HCT116 (cell line): ENCODE results near the gene BBS4. TPM values are rescaled to one million over a fixed set of nuclear protein-coding genes. Genes with fewer than 3 reads are reported as not detected.

Source experiments
- ATAC-seq: fragments of 200-7000 bp; cut with Tn5 transposase; 2 replicates; pipeline ENCODE4 v1.9.1; 2020; ENCODE audit warnings: mild to moderate bottlenecking, moderate library complexity
- BruUV-seq: library from RNA; stranded (reverse); fragments of 400-500 nt; replicated peaks from 2 replicates; lab custom pipeline; 2021; lab: Mats Ljungman, UMichigan
- CTCF ChIA-PET: fragments of 300-600 bp; sonication (Branson Sonifier 250); formaldehyde crosslinking; loops from one replicate; lab custom pipeline; 2021; ENCODE audit warnings: antibody characterized with exemption; lab: Charles Lee
- POLR2A ChIA-PET: fragments of 300-600, 350-600 bp; sonication (Branson Sonifier 250); formaldehyde crosslinking; loops from one replicate; lab custom pipeline; 2021; ENCODE audit warnings: antibody characterized with exemption; lab: Charles Lee
- RAD21 ChIA-PET, 2 experiments: fragments of 300-600 bp; sonication (Branson Sonifier 250); formaldehyde crosslinking; loops; one replicate each; lab custom pipeline; 2023; ENCODE audit warnings: low total read pairs in 2 of 2; ENCODE audit not compliant: uncharacterized antibody in 2 of 2, unreplicated experiment in 2 of 2, low non-redundant PET in 1 of 2; lab: Charles Lee
- DNase-seq: peaks from one replicate; pipeline ENCODE4 v3.0.0-alpha.2; 2010; ENCODE audit warnings: low read depth, low spot score
- H2AFZ ChIP-seq: fragments of 200-600 bp; shearing (Covaris generic), sonication (generic); 2 replicates; pipeline ENCODE4 v1.6.1; 2017; ENCODE audit warnings: low read depth, mixed run types, mixed read lengths, antibody characterized with exemption, low read length; ENCODE audit not compliant: poor library complexity, severe bottlenecking
- H3K27ac ChIP-seq: 2 replicates; pipeline ENCODE4 v1.5.1; 2012; ENCODE audit warnings: low read depth, low read length
- H3K27me3 ChIP-seq: fragments of 200-600 bp; sonication (generic); 2 replicates; pipeline ENCODE4 v1.6.1; 2016; ENCODE audit warnings: mixed run types, low read length, mixed read lengths; ENCODE audit not compliant: insufficient read depth
- H3K36me3 ChIP-seq, 2 experiments: fragments of 200-500 bp in 1 of 2; fragments of 200-600 bp in 1 of 2; sonication (Bioruptor generic) in 1 of 2; sonication (generic) in 1 of 2; 2 replicates each; pipeline versions ENCODE4 v1.5.1 to v1.6.1; 2014 to 2016; ENCODE audit warnings: low read length in 2 of 2, inconsistent platforms in 1 of 2, mixed read lengths in 1 of 2, mixed run types in 1 of 2; ENCODE audit not compliant: insufficient read depth in 2 of 2, control insufficient read depth in 1 of 2
- H3K4me1 ChIP-seq, 2 experiments: fragments of 200-600 bp in 1 of 2; sonication (generic) in 1 of 2; 2 replicates each; pipeline versions ENCODE4 v1.5.1 to v1.6.1; 2012 to 2017; ENCODE audit warnings: low read length in 2 of 2, inconsistent platforms in 1 of 2, mild to moderate bottlenecking in 1 of 2, mixed read lengths in 1 of 2, mixed run types in 1 of 2, moderate library complexity in 1 of 2; ENCODE audit not compliant: insufficient read depth in 2 of 2, control insufficient read depth in 1 of 2
- H3K4me2 ChIP-seq: fragments of 200-600 bp; sonication (generic); 2 replicates; pipeline ENCODE4 v1.6.1; 2017; ENCODE audit warnings: mixed run types, low read length, mixed read lengths
- H3K4me3 ChIP-seq, 2 experiments: fragments of 200-600 bp in 1 of 2; sonication (generic) in 1 of 2; replicated peaks in 1 of 2; 2 replicates each; pipeline ENCODE4 v1.5.1; 2011 to 2016; ENCODE audit warnings: low read length in 2 of 2, control low read depth in 1 of 2, low read depth in 1 of 2, mild to moderate bottlenecking in 1 of 2, mixed read lengths in 1 of 2, mixed run types in 1 of 2
- H3K79me2 ChIP-seq: fragments of 200-600 bp; sonication (generic); 2 replicates; pipeline ENCODE4 v1.6.1; 2017; ENCODE audit warnings: mild to moderate bottlenecking, mixed run types, low read length, moderate library complexity, mixed read lengths; ENCODE audit not compliant: insufficient read depth
- H3K9ac ChIP-seq: fragments of 200-600 bp; sonication (generic); 2 replicates; pipeline ENCODE4 v1.6.1; 2016; ENCODE audit warnings: low read length, mixed read lengths
- H3K9me2 ChIP-seq: fragments of 200-600 bp; sonication (generic), shearing (Covaris generic); 2 replicates; pipeline ENCODE4 v1.6.1; 2017; ENCODE audit warnings: mixed run types, mild to moderate bottlenecking, moderate library complexity; ENCODE audit not compliant: insufficient read depth
- H3K9me3 ChIP-seq, 2 experiments: fragments of 200-500 bp in 1 of 2; fragments of 200-600 bp in 1 of 2; sonication (Bioruptor generic) in 1 of 2; sonication (generic) in 1 of 2; 2 replicates each; pipeline ENCODE4 v1.6.1; 2014 to 2017; ENCODE audit warnings: low read length in 2 of 2, mixed read lengths in 2 of 2, inconsistent platforms in 1 of 2, low read depth in 1 of 2, mild to moderate bottlenecking in 1 of 2, mixed run types in 1 of 2, moderate library complexity in 1 of 2; ENCODE audit not compliant: control insufficient read depth in 1 of 2, insufficient read depth in 1 of 2
- H4K20me1 ChIP-seq: fragments of 200-600 bp; sonication (generic), shearing (Covaris generic); 2 replicates; pipeline ENCODE4 v1.6.1; 2017; ENCODE audit warnings: mixed run types, mild to moderate bottlenecking, moderate library complexity; ENCODE audit not compliant: insufficient read depth
- CBX3 ChIP-seq: IDR thresholded peaks from 2 replicates; pipeline ENCODE4 v1.6.1; 2012; ENCODE audit warnings: low read depth
- CEBPB ChIP-seq: IDR thresholded peaks from 2 replicates; pipeline ENCODE4 v1.6.1; 2012; ENCODE audit warnings: low read depth
- EGR1 ChIP-seq: IDR thresholded peaks from 2 replicates; pipeline ENCODE4 v1.6.1; 2012; ENCODE audit warnings: low read depth
- ELF1 ChIP-seq: IDR thresholded peaks from 2 replicates; pipeline ENCODE4 v1.6.1; 2012; ENCODE audit warnings: low read depth, borderline replicate concordance
- EZH2phosphoT487 ChIP-seq: fragments of 200-600 bp; IDR thresholded peaks from 2 replicates; pipeline ENCODE4 v1.6.1; 2018; ENCODE audit warnings: antibody characterized with exemption, borderline replicate concordance
- FOSL1 ChIP-seq: IDR thresholded peaks from 2 replicates; pipeline ENCODE4 v1.6.1; 2012; ENCODE audit warnings: low read depth
- POLR2AphosphoS5 ChIP-seq: IDR thresholded peaks from 2 replicates; pipeline ENCODE4 v1.6.1; 2011; ENCODE audit warnings: mild to moderate bottlenecking, low read depth, low read length, moderate library complexity
- RAD21 ChIP-seq: IDR thresholded peaks from 2 replicates; pipeline ENCODE4 v1.6.1; 2012; ENCODE audit warnings: low read depth, mild to moderate bottlenecking
- SIN3A ChIP-seq: IDR thresholded peaks from 2 replicates; pipeline ENCODE4 v1.6.1; 2012; ENCODE audit warnings: low read depth
- SP1 ChIP-seq: IDR thresholded peaks from 2 replicates; pipeline ENCODE4 v1.6.1; 2012; ENCODE audit warnings: low read depth
- SRF ChIP-seq: IDR thresholded peaks from 2 replicates; pipeline ENCODE4 v1.6.1; 2012; ENCODE audit warnings: low read depth
- intact Hi-C: fragments of 100-400 bp; cut with micrococcal nuclease; formaldehyde crosslinking; loops from 2 replicates; pipeline ENCODE4 v1.10.0; 2022
- total RNA-seq: library from RNA; stranded (reverse); gene quantifications from one replicate; pipeline ENCODE4 v1.2.1, GENCODE V29; 2021; ENCODE audit not compliant: unreplicated experiment
- TF ChIP-seq, protein P1 (sequence below): IDR thresholded peaks from 2 replicates; pipeline ENCODE4 v1.6.1; 2011; ENCODE audit warnings: mild to moderate bottlenecking, low read length, moderate library complexity; ENCODE audit not compliant: insufficient replicate concordance; ENCODE audit errors: extremely low read depth
- TF ChIP-seq, protein P2 (sequence below): IDR thresholded peaks from 2 replicates; pipeline ENCODE4 v1.6.1; 2012; ENCODE audit warnings: low read depth
- TF ChIP-seq, protein P3 (sequence below): IDR thresholded peaks from 2 replicates; pipeline ENCODE4 v1.6.1; 2012

The BBS4 gene
- total RNA-seq, 1 experiment from 2014 or later: 10.0 TPM

DNA sequence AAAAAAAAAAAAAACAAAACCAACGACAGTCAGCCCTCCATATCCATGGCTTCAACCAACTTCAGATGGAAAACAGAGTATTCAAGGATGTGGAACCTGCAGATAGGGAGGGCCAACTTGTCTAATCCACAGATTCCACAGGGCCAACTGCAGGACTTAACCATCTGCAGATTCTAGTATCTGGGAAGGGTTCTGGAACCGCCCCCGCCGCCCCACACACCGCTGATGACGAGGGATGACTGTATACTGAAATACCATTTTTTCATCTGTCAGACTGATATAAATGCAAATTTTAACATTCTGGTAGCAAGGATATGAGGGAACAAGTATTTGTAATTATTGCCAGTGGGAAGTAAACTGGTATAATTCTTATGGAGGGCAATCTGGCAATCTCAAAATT lies 68.1 kb downstream of the BBS4 start:
- no peak overlapping the region for H2AFZ ChIP-seq
- BruUV-seq: no TSS peak
- TF ChIP-seq, protein P1, sequence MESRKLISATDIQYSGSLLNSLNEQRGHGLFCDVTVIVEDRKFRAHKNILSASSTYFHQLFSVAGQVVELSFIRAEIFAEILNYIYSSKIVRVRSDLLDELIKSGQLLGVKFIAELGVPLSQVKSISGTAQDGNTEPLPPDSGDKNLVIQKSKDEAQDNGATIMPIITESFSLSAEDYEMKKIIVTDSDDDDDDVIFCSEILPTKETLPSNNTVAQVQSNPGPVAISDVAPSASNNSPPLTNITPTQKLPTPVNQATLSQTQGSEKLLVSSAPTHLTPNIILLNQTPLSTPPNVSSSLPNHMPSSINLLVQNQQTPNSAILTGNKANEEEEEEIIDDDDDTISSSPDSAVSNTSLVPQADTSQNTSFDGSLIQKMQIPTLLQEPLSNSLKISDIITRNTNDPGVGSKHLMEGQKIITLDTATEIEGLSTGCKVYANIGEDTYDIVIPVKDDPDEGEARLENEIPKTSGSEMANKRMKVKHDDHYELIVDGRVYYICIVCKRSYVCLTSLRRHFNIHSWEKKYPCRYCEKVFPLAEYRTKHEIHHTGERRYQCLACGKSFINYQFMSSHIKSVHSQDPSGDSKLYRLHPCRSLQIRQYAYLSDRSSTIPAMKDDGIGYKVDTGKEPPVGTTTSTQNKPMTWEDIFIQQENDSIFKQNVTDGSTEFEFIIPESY: no peak
- TF ChIP-seq POLR2AphosphoS5: no peak
- TF ChIP-seq CBX3: no peak
- no peak for TF ChIP-seq SRF
- TF ChIP-seq FOSL1: no peak
- TF ChIP-seq EGR1: no peak
- TF ChIP-seq SIN3A: no peak
- TF ChIP-seq, all 23 proteins: peak for 0
- no peaks in the 10 kb centered on the region for H3K4me1 ChIP-seq
- H3K36me3 ChIP-seq: peaks cover 24 to 56% of the 10 kb centered on the region in 2 experiments
- H3K9me3 ChIP-seq: no peaks in the 10 kb centered on the region
- RAD21 ChIA-PET: no interaction called here
- H3K4me2 ChIP-seq: no peak overlapping the region
- H3K4me3 ChIP-seq: no peak overlapping the region
- no peaks in the 10 kb centered on the region for H3K9me2 ChIP-seq
- ATAC-seq (no peak), DNase-seq (no peak)
- intact Hi-C loops: no loop called here
- no peak overlapping the region for H3K9ac ChIP-seq
- no peaks in the 10 kb centered on the region for H3K79me2 ChIP-seq
- POLR2A ChIA-PET: no interaction called here
- no peaks in the 10 kb centered on the region for H4K20me1 ChIP-seq
- no peak overlapping the region for H3K27ac ChIP-seq
- H3K27me3 ChIP-seq: no peaks in the 10 kb centered on the region
- CTCF ChIA-PET: no interaction called here

DNA sequence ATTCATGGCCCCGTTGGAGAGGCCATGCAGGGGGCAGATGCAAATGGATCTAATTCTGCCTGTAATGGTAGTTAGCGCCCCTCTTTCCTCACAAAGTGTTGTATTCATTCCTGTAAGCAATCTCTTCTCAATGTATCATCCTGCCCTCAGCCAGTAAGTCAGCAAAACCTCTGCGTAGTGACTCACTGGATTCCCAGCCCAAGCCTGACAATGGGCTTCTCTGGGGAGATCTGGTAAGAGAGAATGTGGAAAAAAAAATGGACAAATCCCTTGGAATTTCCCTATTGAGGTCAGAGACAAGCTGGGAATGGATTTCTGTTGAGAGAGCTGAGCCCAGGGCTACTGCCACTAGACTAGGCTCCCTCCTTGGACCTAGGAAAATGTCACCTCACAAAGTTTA lies 72.2 kb downstream of the BBS4 start:
- H3K36me3 ChIP-seq: peaks cover 28 to 47% of the 10 kb centered on the region in 2 experiments
- intact Hi-C loops: no loop called here
- no peak overlapping the region for H2AFZ ChIP-seq
- ChIA-PET CTCF (no interaction called here), RAD21 (no interaction called here), POLR2A (no interaction called here)
- no TSS peak for BruUV-seq
- no peak overlapping the region for H3K9ac ChIP-seq
- H3K4me1 ChIP-seq: no peaks in the 10 kb centered on the region
- DNase-seq: no peak
- no peak overlapping the region for H3K4me2 ChIP-seq
- peaks cover 14% of the 10 kb centered on the region for H3K79me2 ChIP-seq
- ATAC-seq: no peak
- H3K4me3 ChIP-seq: no peak overlapping the region
- H3K9me3 ChIP-seq: no peaks in the 10 kb centered on the region
- H3K27me3 ChIP-seq: no peaks in the 10 kb centered on the region
- H4K20me1 ChIP-seq: no peaks in the 10 kb centered on the region
- H3K27ac ChIP-seq: no peak overlapping the region
- no peaks in the 10 kb centered on the region for H3K9me2 ChIP-seq
- TF ChIP-seq RAD21: no peak
- no peak for TF ChIP-seq SP1
- TF ChIP-seq, protein P2, sequence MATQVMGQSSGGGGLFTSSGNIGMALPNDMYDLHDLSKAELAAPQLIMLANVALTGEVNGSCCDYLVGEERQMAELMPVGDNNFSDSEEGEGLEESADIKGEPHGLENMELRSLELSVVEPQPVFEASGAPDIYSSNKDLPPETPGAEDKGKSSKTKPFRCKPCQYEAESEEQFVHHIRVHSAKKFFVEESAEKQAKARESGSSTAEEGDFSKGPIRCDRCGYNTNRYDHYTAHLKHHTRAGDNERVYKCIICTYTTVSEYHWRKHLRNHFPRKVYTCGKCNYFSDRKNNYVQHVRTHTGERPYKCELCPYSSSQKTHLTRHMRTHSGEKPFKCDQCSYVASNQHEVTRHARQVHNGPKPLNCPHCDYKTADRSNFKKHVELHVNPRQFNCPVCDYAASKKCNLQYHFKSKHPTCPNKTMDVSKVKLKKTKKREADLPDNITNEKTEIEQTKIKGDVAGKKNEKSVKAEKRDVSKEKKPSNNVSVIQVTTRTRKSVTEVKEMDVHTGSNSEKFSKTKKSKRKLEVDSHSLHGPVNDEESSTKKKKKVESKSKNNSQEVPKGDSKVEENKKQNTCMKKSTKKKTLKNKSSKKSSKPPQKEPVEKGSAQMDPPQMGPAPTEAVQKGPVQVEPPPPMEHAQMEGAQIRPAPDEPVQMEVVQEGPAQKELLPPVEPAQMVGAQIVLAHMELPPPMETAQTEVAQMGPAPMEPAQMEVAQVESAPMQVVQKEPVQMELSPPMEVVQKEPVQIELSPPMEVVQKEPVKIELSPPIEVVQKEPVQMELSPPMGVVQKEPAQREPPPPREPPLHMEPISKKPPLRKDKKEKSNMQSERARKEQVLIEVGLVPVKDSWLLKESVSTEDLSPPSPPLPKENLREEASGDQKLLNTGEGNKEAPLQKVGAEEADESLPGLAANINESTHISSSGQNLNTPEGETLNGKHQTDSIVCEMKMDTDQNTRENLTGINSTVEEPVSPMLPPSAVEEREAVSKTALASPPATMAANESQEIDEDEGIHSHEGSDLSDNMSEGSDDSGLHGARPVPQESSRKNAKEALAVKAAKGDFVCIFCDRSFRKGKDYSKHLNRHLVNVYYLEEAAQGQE: no peak
- TF ChIP-seq, protein P3, sequence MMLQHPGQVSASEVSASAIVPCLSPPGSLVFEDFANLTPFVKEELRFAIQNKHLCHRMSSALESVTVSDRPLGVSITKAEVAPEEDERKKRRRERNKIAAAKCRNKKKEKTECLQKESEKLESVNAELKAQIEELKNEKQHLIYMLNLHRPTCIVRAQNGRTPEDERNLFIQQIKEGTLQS: no peak
- no peak for TF ChIP-seq EZH2phosphoT487
- TF ChIP-seq SIN3A: no peak
- TF ChIP-seq, protein P1: no peak
- TF ChIP-seq SRF: no peak
- TF ChIP-seq CEBPB: no peak
- TF ChIP-seq ELF1: no peak
